ENCODE results near the gene NTHL1. TPM values are rescaled to one million over a fixed set of nuclear protein-coding genes. Genes with fewer than 3 reads are reported as not detected.
A peak's percentile ranks its signal among the peaks of the same experiment; 100 is the strongest.

NTHL1 gene
- total RNA-seq, 4 donors from 2014 or later = 22.8 to 56.7 (median 28.1) TPM

GRCh38 chr16:2090481-2090776, 42.8 kb upstream of the NTHL1 start:
- DNase-seq (ENCODE audit: low spot score in 2 of 2) = no peak
- H3K27ac ChIP-seq = peak overlapping the region in 2 of 4 donors; percentile 16 to 39
- no peak overlapping the region for H3K4me3 ChIP-seq
- H3K9me3 ChIP-seq = no peaks in the 10 kb centered on the region
- H3K4me1 ChIP-seq = peaks cover 0 to 24% (median 3%) of the 10 kb centered on the region in 4 donors
- TF ChIP-seq POLR2A (IDR thresholded peaks at IDR 0.05) (no peak), CTCF (IDR thresholded peaks at IDR 0.05) (no peak), EP300 (IDR thresholded peaks at IDR 0.05) (no peak)
- 89 to 92% methylated on average over 12 to 14 of the region's 14 CpGs for WGBS, 2 donors
- H3K27me3 ChIP-seq = no peaks in the 10 kb centered on the region
- peaks cover 2 to 100% (median 14%) of the 10 kb centered on the region in 3 donors for H3K36me3 ChIP-seq

- WGBS, 2 donors = 85 to 88% methylated on average over 27 to 31 of the region's 44 CpGs
- Histone ChIP-seq H3K4me3 (no peak overlapping the region), H3K27ac (no peak overlapping the region), H3K9me3 (no peaks in the 10 kb centered on the region), H3K27me3 (no peaks in the 10 kb centered on the region), H3K36me3 (peaks cover 2 to 100% (median 14%) of the 10 kb centered on the region in 3 donors), H3K4me1 (peaks cover 0 to 27% (median 3%) of the 10 kb centered on the region in 4 donors)
- no peak for TF ChIP-seq EP300 (IDR thresholded peaks at IDR 0.05)
- TF ChIP-seq CTCF (IDR thresholded peaks at IDR 0.05) = no peak
- TF ChIP-seq POLR2A (IDR thresholded peaks at IDR 0.05) = no peak
- DNase-seq (ENCODE audit: low spot score in 2 of 2) = no peak
These were observed 42.3 kb upstream of the NTHL1 start for GRCh38 chr16:2089706-2090480.

GRCh38 chr16:2088759-2089358, 41.2 kb upstream of the NTHL1 start:
- Histone ChIP-seq H3K4me1 (peaks cover 0 to 27% (median 3%) of the 10 kb centered on the region in 4 donors), H3K4me3 (no peak overlapping the region), H3K36me3 (peaks cover 2 to 100% (median 14%) of the 10 kb centered on the region in 3 donors), H3K27ac (no peak overlapping the region), H3K27me3 (no peaks in the 10 kb centered on the region), H3K9me3 (no peaks in the 10 kb centered on the region)
- DNase-seq (ENCODE audit: low spot score in 2 of 2) = no peak
- TF ChIP-seq EP300 (IDR thresholded peaks at IDR 0.05) (no peak), POLR2A (IDR thresholded peaks at IDR 0.05) (no peak), CTCF (IDR thresholded peaks at IDR 0.05) (no peak)
- WGBS, 2 donors = 83 to 85% methylated on average over 20 of the region's 20 CpGs

- Histone ChIP-seq H3K4me3 (no peak overlapping the region), H3K36me3 (peaks cover 2 to 100% (median 14%) of the 10 kb centered on the region in 3 donors), H3K27ac (no peak overlapping the region), H3K9me3 (no peaks in the 10 kb centered on the region), H3K4me1 (peaks cover 0 to 26% (median 3%) of the 10 kb centered on the region in 4 donors), H3K27me3 (no peaks in the 10 kb centered on the region)
- no peak for DNase-seq (ENCODE audit: low spot score in 2 of 2)
- 84 to 90% methylated on average over 13 to 21 of the region's 41 CpGs for WGBS, 2 donors
- TF ChIP-seq POLR2A (IDR thresholded peaks at IDR 0.05) (no peak), EP300 (IDR thresholded peaks at IDR 0.05) (no peak), CTCF (IDR thresholded peaks at IDR 0.05) (no peak)
These were observed 40.4 kb upstream of the NTHL1 start for GRCh38 chr16:2087748-2088631.
